Astrocyte of the spinal cord (primary cell): ENCODE measurements around the gene HOXA9.
A peak's percentile ranks its signal among the peaks of the same experiment; 100 is the strongest.

Experiments
- DNase-seq: peaks from one replicate; pipeline ENCODE4 v3.0.0; 2011; ENCODE audit warnings: low read depth, low spot score
- H3K4me3 ChIP-seq: 2 replicates; pipeline ENCODE4 v1.5.1; 2011; ENCODE audit warnings: low read depth, mild to moderate bottlenecking, low read length, moderate library complexity
- CTCF ChIP-seq: IDR thresholded peaks from 2 replicates; pipeline ENCODE4 v1.5.1; 2012; ENCODE audit warnings: low read depth, mild to moderate bottlenecking, low read length, inconsistent platforms
- in situ Hi-C: cut with HindIII; loops from 2 replicates; pipeline ENCODE4 v1.10.0; 2017; ENCODE audit warnings: low sequenced_read_pairs

The HOXA9 gene

GRCh38 chr7:27165089-27165995, at the start of gene HOXA9:
Gene HOXA9 (minus strand): TSS chr7:27165537. CDS start chr7:27165457, 80 bp downstream.
- peak within 1 kb of the TSS; percentile 47 for H3K4me3 ChIP-seq
- peak; percentile 1 for TF ChIP-seq CTCF
- in situ Hi-C loops, result loop anchor here (25.0 kb wide), 1 partner anchor 778 kb away; no protein-coding TSS in a partner anchor
- peak; percentile 83 for DNase-seq

- in situ Hi-C loops, result no loop called here
- DNase-seq, result no peak
- H3K4me3 ChIP-seq, result no peak overlapping the region
- no peak for TF ChIP-seq CTCF
These were observed 49.1 kb upstream of the HOXA9 start for GRCh38 chr7:27214239-27214950.

- in situ Hi-C loops, result no loop called here
- no peak for TF ChIP-seq CTCF
These were observed 48.3 kb upstream of the HOXA9 start for GRCh38 chr7:27213433-27214238.

GRCh38 chr7:27212497-27213432, 47.4 kb upstream of the HOXA9 start:
- no peak for DNase-seq
- no peak overlapping the region for H3K4me3 ChIP-seq
- no peak for TF ChIP-seq CTCF
- in situ Hi-C loops, result no loop called here

More at GRCh38 chr7:27213433-27214238, 48.3 kb upstream of the HOXA9 start:
- DNase-seq, result no peak
- no peak overlapping the region for H3K4me3 ChIP-seq

- no peak for DNase-seq
- no peak overlapping the region for H3K4me3 ChIP-seq
- in situ Hi-C loops, result no loop called here
- TF ChIP-seq CTCF, result no peak
These were observed 46.4 kb upstream of the HOXA9 start for GRCh38 chr7:27211764-27212204.
